ENCODE results near the gene DSCAML1.
"Not testable (repeated sequence)": the region's sequence is repeated elsewhere in the genome, so short reads cannot be mapped to it uniquely, and the experiment has no call there.

Gene DSCAML1

GRCh38 chr11:117405898-117406297, 391.1 kb downstream of the DSCAML1 start:
- not testable (repeated sequence) for DNase-seq (ENCODE audit: low spot score)

GRCh38 chr11:117399100-117399840, 397.7 kb downstream of the DSCAML1 start:
- DNase-seq (ENCODE audit: low spot score): not testable (repeated sequence)

GRCh38 chr11:117398618-117399017, 398.4 kb downstream of the DSCAML1 start:
- DNase-seq (ENCODE audit: low spot score): not testable (repeated sequence)

- no peak for DNase-seq (ENCODE audit: low spot score)
Observed at GRCh38 chr11:117396970-117397369, 400.0 kb downstream of the DSCAML1 start.

GRCh38 chr11:117395476-117395875, 401.5 kb downstream of the DSCAML1 start:
- DNase-seq (ENCODE audit: low spot score): no peak

- no peak for DNase-seq (ENCODE audit: low spot score)
Observed at GRCh38 chr11:117394221-117394925, 402.6 kb downstream of the DSCAML1 start.

- DNase-seq (ENCODE audit: low spot score): no peak
Observed at GRCh38 chr11:117392979-117393378, 404.0 kb downstream of the DSCAML1 start.

GRCh38 chr11:117392001-117392690, 404.9 kb downstream of the DSCAML1 start:
- DNase-seq (ENCODE audit: low spot score): no peak

GRCh38 chr11:117391181-117391580, 405.8 kb downstream of the DSCAML1 start:
- DNase-seq (ENCODE audit: low spot score): no peak

- no peak for DNase-seq (ENCODE audit: low spot score)
Observed at GRCh38 chr11:117390743-117391142, 406.3 kb downstream of the DSCAML1 start.

GRCh38 chr11:117387992-117388755, 408.8 kb downstream of the DSCAML1 start:
- no peak for DNase-seq (ENCODE audit: low spot score)

GRCh38 chr11:117385906-117386305, 411.1 kb downstream of the DSCAML1 start:
- no peak for DNase-seq (ENCODE audit: low spot score)

GRCh38 chr11:117385471-117385870, 411.5 kb downstream of the DSCAML1 start:
- DNase-seq (ENCODE audit: low spot score): no peak

GRCh38 chr11:117384045-117384444, 413.0 kb downstream of the DSCAML1 start:
- DNase-seq (ENCODE audit: low spot score): no peak

GRCh38 chr11:117382746-117383145, 414.3 kb downstream of the DSCAML1 start:
- no peak for DNase-seq (ENCODE audit: low spot score)

GRCh38 chr11:117381481-117382387, 415.3 kb downstream of the DSCAML1 start:
- DNase-seq (ENCODE audit: low spot score): no peak

GRCh38 chr11:117380676-117381075, 416.3 kb downstream of the DSCAML1 start:
- DNase-seq (ENCODE audit: low spot score): no peak

GRCh38 chr11:117378976-117379865, 417.8 kb downstream of the DSCAML1 start:
- no peak for DNase-seq (ENCODE audit: low spot score)

All from HuH-7 (cell line).